Brain microvascular endothelial cell (primary cell): Measurements from ENCODE around the gene SLC66A1.

Experiments
- DNase-seq: peaks from one replicate; pipeline ENCODE4 v3.0.0-alpha.2; 2020
- H3K27ac ChIP-seq: fragments of 250-450 bp; sonication (Bioruptor Pico); 2 replicates; pipeline ENCODE4 v1.5.1; 2020; ENCODE audit warnings: mild to moderate bottlenecking, moderate library complexity
- H3K27me3 ChIP-seq: fragments of 250-450 bp; sonication (Bioruptor Pico); replicated peaks from 2 replicates; pipeline ENCODE4 v1.5.1; 2020; ENCODE audit warnings: mild to moderate bottlenecking
- H3K36me3 ChIP-seq: fragments of 250-450 bp; sonication (Bioruptor Pico); replicated peaks from 2 replicates; pipeline ENCODE4 v1.5.1; 2020; ENCODE audit warnings: mild to moderate bottlenecking
- H3K4me3 ChIP-seq: 2 replicates; pipeline ENCODE4 v1.5.1; 2011; ENCODE audit warnings: low read depth, mild to moderate bottlenecking, control low read depth, low read length, moderate library complexity
- in situ Hi-C: cut with HindIII; loops from 2 replicates; pipeline ENCODE4 v1.10.0; 2017; ENCODE audit warnings: low sequenced_read_pairs, low pct_ligation_motif_present
- TF ChIP-seq, protein P1 (sequence below): IDR thresholded peaks from 2 replicates; pipeline ENCODE4 v1.5.1; 2011; ENCODE audit warnings: low read depth, mild to moderate bottlenecking, moderate library complexity, low read length, control low read depth, inconsistent platforms; ENCODE audit errors: missing control alignments

Gene SLC66A1

DNA sequence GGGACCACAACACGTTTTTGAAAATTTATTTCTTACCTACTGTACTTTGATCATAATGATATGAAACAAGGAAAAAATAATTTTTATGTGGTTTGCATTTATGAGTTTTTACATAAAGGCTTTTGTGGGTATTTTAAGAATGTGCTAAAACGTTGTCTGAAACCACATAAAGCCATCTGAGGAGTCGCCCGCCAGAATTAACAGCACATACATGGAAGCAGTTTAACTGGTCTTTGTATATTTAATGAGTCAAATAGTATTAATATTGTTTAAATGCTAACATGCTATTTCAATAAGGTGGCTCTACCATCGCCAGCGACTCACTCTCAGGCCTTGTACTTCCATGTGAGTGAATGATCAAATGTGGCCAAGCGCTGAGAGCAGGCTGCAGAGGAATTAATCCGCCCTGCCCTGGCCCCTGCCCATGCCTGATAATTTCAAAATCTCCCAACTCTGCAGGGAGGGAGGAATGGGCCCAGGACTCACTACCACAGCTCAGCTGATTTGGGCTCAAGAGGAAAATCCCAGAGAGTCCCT lies 49.6 kb downstream of the SLC66A1 start:
- TF ChIP-seq, protein P1, sequence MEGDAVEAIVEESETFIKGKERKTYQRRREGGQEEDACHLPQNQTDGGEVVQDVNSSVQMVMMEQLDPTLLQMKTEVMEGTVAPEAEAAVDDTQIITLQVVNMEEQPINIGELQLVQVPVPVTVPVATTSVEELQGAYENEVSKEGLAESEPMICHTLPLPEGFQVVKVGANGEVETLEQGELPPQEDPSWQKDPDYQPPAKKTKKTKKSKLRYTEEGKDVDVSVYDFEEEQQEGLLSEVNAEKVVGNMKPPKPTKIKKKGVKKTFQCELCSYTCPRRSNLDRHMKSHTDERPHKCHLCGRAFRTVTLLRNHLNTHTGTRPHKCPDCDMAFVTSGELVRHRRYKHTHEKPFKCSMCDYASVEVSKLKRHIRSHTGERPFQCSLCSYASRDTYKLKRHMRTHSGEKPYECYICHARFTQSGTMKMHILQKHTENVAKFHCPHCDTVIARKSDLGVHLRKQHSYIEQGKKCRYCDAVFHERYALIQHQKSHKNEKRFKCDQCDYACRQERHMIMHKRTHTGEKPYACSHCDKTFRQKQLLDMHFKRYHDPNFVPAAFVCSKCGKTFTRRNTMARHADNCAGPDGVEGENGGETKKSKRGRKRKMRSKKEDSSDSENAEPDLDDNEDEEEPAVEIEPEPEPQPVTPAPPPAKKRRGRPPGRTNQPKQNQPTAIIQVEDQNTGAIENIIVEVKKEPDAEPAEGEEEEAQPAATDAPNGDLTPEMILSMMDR, result no peak

DNA sequence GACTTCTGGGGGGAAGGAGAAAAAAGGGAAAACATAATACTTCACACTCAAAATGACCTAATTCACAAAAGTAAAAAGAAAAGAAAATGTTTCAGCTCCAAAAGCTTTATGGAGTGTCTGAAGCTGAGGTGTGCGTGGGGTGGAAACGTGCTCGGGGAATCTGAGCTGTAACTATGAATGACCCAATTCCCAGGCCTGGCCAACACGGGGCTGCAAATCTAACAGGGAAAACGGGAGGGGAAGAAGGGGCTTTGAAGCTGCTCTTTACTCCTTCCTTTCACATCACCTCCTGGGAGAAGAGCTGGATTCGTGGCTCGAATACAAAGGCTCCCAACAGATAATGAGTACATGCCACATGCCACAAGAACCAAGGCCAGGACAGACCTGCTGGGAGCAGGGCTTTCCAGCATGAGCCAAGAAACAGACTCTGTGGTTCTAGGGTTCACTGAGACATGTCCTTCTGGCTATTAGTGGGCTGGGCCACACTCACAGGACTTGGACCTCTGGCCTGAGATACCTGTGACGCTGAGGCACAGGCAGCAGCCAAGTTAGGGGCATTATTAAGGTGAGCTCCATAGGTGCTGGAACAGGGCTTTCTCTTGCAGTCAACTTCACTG lies 51.5 kb downstream of the SLC66A1 start:
- H3K36me3 ChIP-seq, result peaks cover 27% of the 10 kb centered on the region
- H3K27ac ChIP-seq, result no peak overlapping the region
- H3K4me3 ChIP-seq, result no peak overlapping the region
- in situ Hi-C loops, result no loop called here
- DNase-seq, result no peak
- TF ChIP-seq, protein P1, result no peak
- no peaks in the 10 kb centered on the region for H3K27me3 ChIP-seq

More for the DNA sequence above, 49.6 kb downstream of the SLC66A1 start:
- H3K36me3 ChIP-seq, result peaks cover 26% of the 10 kb centered on the region
- in situ Hi-C loops, result no loop called here
- H3K27me3 ChIP-seq, result no peaks in the 10 kb centered on the region
- DNase-seq, result peak; percentile 16
- H3K27ac ChIP-seq, result no peak overlapping the region
- H3K4me3 ChIP-seq, result no peak overlapping the region

DNA sequence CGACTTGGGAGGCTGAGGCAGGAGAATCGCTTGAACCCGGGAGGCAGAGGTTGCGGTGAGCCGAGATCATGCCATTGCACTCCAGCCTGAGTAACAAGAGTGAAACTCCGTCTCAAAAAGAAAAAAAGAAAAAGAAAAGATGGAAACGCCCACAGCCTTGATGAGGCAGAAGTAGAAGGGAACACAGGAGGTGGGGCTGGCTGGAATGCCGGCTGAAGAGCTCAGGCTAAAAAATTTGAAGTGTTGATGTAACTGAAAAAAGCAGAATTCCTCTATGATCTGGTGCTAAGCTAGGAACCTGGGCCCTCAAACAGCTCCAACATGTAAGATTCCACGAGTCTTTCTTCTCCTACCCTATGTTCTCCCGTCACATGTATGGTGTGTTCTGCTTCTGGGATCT lies 53.6 kb downstream of the SLC66A1 start:
- Histone ChIP-seq H3K27ac (no peak overlapping the region), H3K4me3 (no peak overlapping the region), H3K36me3 (peaks cover 30% of the 10 kb centered on the region), H3K27me3 (no peaks in the 10 kb centered on the region)
- no peak for DNase-seq
- in situ Hi-C loops, result no loop called here
- TF ChIP-seq, protein P1, result no peak

DNA sequence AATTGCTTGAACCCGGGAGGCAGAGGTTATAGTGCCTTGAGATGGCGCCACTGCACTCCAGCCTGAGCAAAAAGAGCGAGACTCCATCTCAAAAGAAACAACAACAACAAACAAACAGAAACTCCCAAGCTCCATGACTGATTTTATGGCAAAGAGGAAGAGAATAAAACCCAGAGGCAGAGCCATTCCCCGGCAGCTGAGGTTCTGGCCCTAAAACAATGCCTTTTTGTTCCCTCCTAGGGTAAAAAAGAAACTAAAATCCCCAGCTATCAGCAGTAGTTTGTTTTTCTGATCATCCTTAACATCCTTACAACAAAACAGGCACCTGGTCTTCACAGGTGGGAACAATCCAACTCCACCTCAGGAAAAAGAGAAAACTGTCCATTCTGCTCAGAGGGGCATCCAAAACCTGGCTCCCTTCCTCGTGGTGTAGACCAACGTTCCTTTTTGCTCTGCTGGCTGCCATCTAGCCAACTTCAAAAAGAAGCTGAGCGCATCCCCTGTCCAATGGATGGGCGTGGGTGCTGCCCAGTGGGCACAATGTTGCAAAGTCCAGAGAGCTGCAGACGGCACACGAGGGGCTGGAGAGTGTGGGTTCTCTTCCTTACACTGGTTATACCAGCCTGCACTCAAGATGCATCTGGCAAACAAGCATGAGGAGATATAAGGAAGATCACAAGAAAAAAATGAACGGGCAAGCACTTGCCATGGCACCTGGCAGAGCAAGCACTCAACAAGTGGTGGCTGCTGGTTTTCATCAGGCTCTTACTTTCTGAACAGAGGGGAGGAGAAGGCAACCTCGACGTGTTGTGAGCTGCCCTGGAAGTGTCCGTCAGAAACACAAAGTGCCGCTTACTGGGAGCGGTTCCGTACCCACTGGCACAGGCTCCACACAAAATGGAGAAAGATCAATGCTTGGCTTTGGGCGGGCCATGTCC lies 54.7 kb downstream of the SLC66A1 start:
- peaks cover 41% of the 10 kb centered on the region for H3K36me3 ChIP-seq

DNA sequence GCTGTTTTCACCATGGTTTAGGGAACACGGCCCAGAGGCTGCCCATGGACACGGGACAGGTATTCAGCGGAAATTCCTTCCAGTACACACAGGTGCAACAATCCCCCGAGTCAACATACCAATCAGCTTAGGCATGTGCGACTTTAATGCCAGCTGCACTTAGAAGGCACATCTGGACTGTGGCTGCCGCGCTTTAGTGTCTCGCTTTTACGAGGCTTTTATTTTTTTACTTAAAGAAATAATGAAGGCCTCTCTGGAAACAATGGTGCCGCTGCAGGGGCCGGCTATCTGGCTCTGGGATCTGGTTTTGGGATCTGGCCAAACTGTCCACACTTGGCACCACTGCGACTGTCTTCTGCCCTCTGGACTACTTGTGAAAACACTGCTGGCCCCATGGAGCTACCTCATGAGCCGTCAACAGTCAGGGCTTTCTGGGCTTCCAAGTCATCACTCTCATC lies 55.5 kb downstream of the SLC66A1 start:
- H3K36me3 ChIP-seq, result peaks cover 46% of the 10 kb centered on the region

More for the DNA sequence above, 54.7 kb downstream of the SLC66A1 start:
- TF ChIP-seq, protein P1, result no peak
- DNase-seq, result no peak
- no peak overlapping the region for H3K27ac ChIP-seq
- no peak overlapping the region for H3K4me3 ChIP-seq
- in situ Hi-C loops, result no loop called here
- H3K27me3 ChIP-seq, result no peaks in the 10 kb centered on the region

More for the DNA sequence above, 55.5 kb downstream of the SLC66A1 start:
- in situ Hi-C loops, result no loop called here
- Histone ChIP-seq H3K4me3 (no peak overlapping the region), H3K27ac (no peak overlapping the region), H3K27me3 (no peaks in the 10 kb centered on the region)
- TF ChIP-seq, protein P1, result no peak
- DNase-seq, result no peak
